Activated T-helper 1 cell treated with anti-CD3 and anti-CD28 coated beads, Interleukin-2, amount 50 U/mL, for 16 hours (primary cell): Measurements from ENCODE around the gene TMEM44.

Experiments used
- DNase-seq, 2 donors: peaks; one replicate each; pipeline ENCODE4 v3.0.0-alpha.2; 2020; ENCODE audit warnings: low read depth in 1 of 2, low spot score in 1 of 2

Gene TMEM44

DNA sequence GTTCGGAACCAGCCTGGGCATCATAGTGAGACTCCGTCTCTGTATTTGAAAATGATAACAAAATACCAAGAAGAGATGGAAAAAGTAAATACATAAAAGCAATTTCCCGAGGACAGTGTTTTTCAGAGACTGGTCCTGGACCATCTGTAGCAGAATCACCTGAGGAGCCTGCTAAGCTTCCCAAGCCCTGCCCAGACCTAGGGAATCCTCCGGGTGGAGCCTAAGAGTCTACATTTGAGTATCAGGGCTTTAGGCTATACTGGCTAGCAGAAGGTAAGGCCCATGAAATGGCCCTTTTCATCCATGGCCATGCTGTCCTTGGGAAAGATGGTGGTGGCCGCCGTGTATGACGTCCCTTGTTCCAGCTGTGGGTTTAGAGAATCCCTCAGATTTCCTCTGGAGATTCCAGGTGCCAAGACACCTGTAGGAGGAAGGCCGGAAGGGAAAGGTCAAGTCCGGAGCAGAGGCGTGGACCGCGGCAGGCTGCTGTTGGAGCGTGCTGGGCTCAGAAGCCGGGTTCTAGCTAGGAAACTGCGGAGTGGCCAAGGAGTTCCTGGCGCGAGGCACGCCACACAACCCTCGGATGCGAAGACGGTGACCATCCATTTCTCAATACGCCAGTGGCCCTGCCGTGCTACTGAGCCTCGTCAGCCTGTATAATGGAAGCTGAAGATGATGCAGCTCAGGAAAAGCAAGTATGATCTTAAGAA, 50.9 kb downstream of the TMEM44 start:
- no peak for DNase-seq

DNA sequence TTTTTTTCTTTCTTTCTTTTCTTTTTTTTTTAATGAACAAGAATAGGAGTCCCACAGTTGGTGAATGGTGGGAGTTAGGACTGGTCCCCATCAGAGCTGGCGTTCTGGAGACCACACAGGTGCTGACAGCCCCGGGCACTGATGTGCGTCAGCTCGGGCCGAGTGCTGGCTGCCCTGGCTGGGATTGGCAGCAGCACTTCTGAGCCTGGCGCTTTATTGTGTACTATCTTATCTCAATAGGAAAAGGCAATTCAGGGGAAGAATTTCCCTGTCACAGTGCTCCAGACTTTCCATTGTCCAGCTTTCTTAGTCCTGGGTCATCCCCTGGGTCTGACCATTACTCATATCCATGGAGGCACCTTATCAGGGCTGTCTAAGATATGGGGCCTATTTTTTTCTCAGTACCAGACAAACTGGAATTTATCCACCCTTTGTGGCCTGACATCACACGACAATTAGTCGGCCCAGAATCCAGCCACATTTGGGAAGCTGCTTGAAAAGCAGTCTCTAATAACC, 54.1 kb downstream of the TMEM44 start:
- DNase-seq, result no peak

DNA sequence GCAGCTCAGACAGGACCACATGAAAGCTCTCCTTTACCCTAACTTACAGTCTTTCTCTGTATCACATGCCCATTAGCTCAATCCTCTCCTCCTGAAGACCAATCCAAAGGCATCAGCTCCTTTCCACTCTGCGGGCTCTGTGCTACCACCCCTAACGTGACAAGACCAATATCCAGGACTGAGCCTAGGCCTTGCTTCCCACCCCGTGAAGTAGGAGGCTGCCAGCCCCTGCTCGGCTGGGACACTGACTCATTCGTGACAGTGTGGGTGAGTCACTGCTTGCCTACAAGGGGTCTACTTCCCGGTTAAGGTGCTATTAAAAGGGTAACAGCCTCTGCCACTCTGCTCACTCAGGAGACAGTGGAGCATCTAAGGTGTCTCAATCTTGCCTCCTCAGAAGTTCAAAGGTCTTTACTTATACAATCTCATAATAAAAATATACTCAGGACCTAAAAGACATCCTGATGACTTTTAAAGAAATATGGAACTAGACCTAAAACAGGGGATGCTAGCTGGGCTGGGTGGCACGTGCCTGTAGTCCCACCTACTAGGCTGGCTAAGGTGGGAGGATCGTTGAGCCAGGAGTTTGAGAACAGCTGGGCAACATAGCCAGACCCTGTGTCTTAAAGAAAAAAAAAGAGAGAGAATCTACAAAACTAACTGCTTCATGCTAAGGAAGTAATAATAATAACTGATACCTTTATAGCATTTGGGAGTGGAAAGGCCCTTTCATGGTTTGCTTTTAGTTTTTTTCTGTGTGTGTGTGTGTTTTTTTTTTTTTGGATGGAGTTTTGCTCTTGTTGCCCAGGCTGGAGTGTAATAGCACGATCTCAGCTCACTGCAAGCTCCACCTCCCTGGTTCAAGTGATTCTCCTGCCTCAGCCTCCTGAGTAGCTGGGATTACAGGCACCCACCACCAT, 55.0 kb downstream of the TMEM44 start:
- no peak for DNase-seq

DNA sequence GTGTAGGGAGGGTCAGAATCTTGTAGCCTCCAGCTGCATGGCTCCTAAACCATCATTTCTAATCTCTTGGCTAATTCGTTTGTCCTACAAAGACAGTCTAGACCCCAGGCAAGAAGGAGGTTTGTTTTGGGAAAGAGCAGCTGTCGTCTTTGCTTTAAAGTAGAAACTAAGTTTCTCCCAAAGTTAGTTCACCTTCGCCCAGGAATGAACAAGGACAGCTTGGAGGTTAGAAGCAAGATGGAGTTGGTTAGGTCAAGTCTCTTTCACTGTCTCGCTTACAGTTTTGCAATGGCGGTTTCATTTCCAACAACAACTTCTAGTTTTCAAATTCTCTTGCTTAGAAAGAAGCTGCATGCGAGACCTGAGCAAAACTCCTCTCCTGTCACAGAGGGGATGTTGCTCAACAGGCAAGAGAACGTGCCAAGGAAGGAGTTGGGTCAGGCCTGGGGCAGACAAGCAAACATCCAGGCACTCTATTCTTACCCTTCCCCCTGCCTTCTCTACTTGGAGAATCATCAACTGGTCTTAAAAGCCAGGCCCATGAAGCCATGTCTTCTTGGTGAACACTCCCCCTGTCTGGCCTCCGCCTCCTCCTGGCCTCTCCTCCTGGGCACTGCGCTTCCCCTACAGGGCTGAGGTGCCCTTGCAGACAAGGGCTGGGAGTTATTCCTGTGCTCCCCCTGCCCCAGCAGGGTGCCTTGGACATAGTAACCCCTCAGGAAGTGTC, 57.6 kb downstream of the TMEM44 start:
- DNase-seq, result no peak

DNA sequence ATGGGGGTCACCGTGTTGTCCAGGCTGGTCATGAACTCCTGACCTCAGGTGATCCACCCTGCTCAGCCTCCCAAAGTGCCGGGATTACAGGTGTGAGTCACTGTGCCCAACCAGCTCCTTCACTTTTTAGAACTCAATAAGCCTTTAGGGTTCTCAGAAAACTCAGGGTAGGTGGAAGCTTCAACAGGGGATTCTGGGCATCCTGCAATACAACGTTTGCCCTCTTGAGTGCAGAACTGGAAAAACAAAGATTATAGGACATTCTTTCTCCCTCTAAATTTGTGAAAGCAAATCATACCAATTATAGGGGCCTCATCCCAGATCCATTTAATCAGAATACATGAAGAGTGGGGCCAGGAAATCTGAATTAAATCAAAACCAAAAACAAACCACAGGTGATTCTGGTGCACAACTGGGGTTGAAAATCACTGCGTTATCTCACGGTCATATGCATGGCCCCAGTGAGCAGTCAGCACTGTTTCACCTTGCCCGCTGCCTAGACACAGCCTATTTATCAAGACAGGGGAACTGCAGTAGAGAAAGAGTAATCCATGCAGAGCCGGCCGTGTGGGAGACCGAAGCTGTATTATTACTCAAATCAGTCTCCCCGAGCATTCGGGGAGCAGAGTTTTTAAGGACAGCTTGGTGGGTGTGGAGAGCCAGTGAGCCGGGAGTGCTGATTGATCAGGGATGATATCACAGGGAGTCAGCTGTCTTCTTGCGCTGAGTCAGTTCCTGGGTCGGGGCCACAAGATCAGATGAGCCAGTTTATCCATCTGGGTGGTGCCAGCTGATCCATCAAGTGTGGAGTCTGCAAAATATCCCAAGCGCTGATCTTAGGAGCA, 58.4 kb downstream of the TMEM44 start:
- DNase-seq, result no peak

DNA sequence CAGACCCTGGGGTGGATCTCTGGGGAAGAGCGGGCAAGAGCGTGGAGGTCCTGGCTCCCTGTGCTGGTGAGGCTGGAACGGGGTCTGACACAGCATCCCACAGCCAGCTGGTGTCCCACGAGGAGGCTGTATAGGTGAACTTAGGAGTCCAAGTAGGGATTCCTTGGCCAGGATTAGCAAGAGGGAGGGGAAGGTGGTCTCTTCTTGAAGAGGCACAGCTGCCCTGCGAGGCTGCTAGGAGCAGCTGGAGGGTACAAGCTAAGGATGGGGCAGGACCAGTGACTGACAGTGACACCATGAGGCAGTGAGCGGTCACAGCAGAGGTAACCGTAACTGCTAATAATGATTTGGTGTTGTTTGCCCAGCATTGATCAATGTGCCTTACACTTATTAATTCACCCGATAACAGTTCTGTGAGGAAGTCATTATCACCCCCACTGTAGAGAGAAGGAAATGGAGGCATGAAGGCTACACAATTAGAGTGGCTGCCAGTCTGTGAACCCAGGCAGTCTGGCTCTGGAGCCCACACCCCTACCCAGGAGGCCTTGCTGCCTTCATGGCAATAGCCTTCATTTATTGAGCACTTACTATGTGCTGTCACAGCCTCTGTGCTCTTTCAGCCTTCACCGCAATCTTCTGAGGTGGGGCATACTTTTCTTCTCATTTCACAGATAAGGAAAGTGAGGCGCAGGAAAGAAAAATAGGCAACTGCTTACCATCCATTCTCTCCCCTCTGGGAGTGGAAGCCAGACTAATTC, 59.4 kb downstream of the TMEM44 start:
- no peak for DNase-seq

DNA sequence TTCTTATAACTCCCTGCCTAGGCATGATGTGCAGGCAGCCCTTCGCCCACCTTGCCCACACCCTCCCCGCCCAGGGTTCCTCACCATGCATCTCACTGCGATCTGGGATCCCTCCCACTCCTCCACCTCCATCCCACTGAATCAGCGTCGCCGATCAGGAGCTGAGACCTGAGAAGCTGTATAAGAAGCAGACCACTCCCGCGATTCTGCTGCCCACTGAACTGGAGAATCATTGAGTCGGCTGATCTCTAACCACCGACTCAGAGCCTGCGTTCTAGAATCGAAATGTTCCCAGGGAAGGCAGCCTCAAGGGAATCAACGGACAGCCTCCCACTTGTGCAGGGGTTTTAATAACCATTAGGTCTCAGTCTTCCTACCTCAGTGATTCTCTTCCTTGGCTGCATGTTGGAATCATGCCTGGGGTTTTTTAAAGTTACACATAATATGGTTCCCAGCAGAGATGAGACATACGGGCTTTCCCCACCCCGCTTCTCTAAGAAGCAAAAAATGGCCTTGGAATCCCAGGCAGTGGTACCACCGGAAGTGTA, 60.2 kb downstream of the TMEM44 start:
- DNase-seq, result no peak

DNA sequence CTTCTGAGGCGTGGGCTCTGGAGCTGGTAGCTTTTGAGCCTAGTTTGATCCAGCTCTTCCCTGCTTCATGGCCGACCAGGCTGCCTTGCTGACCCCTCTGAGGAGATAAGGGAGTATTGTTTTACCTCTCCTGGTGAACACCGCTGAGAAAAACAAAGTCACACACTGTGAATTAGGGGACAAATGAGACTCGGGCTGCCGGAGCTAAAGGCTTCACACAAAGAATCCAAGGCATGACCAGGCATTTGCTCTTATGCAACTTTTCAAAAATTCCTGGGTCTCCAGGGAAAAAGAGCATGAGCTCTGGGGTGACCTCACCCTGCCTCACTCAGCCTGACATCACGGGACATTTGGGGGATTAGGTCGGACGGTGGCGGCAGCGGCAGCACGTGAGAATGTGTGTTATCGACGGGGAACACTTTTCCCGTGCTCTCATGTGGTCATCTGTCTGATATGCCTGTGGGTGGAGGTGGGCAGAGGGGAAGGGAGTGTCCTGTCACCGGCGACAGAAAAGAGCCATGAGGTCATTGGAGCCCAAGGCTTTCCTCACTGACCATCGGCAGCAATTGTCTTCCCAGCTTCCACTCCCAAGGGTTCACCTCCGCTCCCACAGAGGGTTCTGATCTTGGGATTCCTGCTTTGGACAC, 61.0 kb downstream of the TMEM44 start:
- no peak for DNase-seq

DNA sequence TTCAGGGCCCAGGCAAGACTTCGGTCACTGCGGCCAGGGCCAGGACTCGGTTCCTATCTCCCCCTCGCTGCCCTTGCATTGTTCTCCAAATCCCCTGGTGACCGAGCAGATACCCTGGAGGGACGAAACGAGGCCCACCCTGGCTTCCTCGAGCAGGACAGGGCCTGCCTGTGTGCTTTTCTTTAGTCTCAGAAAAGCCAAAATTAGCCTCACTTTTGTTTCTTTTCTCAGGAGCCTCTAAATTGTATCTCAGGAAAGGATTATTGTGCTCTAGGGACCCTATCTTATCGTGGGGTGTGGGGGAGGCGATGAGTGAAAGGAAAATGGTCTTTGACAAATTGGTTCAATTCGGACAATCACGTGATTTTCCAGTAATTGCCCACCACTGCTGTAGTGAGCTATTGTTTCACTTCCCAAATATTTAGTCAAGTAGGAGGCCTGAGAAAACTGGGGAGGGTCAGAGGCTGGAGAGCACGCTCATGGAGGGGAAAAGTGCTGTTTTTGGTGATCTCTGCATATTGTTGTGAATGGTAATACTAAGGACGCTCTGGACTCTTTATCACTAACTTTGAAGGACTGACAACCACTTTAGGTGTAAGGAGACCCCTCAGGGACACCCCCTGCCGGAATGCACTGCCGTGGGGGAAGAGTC, 61.6 kb downstream of the TMEM44 start:
- no peak for DNase-seq

DNA sequence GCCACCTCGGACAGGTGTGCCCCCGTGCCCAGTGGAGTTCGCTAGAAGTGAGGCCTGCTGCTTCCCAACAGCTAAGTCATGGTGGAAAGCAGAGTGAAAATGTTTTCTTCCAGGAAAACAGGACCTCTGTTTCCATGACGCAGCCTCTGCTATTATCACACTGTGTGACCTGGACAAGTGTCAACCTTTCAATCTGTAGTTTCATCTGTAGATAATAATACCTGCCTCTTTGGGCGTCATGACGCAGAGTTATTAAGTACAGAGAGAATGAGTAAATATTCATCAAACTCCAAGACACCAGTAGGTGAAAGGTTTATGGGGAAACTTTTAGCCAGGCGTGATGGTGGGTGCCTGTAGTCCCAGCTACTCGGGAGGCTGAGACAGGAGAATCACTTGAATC, 62.3 kb downstream of the TMEM44 start:
- no peak for DNase-seq

DNA sequence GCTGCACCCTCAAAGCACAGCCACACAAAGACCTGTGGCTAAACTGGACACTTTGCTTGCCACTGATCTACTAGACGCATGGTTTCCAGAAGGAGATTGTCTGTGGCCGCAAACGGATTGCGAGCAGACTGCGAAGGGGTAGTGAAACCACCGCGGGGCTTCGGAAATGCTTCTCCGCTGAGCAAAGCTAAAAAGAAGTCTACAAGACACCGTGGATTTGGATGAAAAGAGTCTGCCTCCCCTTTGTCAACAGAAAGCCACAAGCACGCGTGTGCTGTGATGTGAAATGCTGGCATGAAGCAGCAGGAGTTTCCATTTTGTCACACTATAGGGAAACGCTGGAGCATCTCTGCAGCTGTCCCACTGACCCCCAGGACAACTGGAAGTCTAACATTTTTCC, 63.0 kb downstream of the TMEM44 start:
- DNase-seq, result no peak

DNA sequence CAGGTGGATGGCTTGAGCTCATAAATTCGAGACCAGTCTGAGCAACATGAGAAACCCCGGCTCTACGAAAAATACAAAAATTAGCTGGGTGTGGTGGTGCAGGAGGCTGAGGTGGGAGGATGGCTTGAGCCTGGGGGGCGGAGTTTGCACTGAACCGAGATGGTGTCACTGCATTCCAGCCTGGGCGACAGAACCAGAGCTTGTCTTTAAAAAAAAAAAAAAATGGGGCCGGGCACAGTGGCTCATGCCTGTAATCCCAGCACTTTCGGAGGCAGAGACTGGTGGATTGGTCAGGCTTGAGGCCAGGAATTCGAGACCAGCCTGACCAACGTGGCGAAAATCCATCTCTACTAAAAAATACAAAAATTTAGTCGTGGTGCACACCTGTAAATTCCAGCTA, 64.0 kb downstream of the TMEM44 start:
- DNase-seq, result no peak

DNA sequence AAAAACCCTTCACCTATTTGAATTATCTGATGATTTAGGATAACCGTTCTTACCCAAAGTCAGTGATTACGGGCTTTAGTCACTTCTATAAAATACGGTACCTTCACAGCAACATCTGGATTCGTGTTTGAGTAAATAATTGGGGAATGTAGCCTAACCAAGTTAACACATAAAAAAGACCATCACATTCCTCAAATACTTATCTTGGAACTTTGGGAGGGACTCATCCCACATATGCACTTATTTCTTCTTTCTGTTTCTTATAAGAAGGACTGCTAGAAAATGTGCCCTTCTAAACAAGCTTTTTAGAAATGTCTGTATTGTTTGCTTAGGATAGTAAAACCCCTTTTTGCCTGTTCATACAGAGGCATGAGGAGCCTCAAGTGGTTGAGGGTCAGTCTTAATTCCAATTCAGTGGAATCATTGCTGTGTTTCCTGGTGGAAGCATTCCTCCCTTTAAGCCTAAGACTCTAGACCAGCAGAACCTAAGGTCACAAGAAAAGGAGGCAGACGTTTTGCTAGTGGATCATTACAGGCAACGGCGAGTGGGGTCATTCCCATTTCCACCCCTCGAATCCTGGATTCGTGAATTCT, 67.5 kb downstream of the TMEM44 start:
- no peak for DNase-seq

DNA sequence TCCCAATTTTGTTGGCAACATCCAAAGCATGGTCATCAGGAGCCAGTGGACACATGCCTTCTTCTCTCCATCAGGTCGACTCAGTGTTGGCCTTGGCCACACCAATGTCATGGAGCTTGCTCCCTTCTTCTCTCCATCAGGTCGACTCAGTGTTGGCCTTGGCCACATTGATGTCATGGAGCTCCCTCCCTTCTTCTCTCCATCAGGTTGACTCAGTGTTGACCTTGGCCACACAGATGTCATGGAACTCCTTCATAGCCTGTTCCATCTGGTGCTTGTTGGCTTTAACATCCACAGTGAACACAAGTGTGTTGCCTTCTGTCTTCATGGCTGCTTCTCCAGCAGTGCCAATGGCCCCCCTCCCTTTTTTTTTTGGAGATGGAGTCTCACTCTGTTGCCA, 70.2 kb downstream of the TMEM44 start:
- no peak for DNase-seq

DNA sequence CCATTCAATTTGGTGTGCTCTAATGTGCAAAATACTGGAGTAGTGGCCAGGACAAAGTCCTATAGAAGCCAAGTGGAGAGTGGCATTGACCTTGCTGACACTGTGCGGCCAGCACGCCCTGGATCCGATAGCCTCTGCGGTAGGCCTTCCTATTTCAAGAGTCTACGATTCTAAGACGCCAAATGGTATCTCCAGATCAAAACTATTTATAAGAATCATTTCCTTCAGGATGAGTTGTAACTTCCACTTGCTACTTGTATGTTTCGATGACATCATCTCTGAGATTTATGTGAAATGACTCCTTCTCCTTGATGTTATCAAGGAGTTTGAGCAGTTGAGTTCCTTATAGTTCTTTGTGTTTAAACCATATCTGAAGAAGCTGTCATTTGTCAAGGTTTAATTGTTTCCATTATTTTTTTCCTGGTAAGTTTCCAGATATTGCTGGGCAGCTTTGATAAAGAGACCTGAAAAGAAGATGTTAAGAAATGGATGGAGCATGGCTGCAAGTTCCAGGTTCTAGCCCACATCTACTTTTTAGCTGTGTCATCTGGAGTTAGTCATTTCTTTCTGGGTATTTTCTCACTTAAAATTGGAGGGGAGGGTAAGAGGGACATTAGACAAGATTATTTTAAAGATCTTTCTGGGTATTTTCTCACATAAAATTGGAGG, 71.8 kb downstream of the TMEM44 start:
- no peak for DNase-seq

DNA sequence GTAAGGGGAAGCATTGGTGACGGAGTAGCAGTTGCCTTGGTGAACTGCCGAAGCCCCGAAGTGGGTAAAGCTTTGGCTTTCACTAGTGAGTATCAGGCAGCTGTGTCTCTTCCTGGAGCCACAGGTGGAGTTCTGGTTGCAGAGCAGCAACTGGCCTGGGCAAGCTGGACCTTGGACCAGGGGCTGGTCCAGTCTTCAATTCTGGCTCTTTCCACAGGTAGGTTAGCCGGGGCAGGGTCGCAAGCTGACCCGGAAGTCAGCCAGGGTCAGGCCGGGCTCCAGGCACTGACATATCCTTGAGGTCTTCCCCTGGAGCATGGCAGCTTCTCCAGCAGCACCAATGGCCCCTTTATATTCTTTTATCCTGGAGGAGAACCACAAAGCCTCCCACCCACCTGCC, 73.2 kb downstream of the TMEM44 start:
- DNase-seq, result no peak

DNA sequence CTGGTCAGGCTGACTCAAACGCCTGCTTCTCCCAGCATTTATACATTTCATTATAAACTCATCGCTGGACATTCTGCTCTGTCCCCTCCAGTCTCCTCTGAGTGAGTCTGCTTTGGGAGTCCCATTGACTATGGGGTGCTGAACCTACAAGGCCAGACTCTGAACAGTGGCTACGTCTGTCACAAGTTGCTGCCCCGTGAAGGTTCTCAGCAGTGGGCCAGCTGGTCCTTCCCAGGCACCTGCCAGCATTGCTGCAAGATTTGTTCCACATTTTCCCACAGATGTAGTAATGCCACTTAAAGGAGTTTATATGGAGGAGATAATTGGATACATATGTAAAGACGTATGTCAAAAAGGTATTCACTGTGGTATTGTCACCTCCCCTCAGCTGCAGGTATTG, 73.7 kb downstream of the TMEM44 start:
- no peak for DNase-seq
